ENCODE results near the gene SLC25A14.
"Not testable (repeated sequence)": the region's sequence is repeated elsewhere in the genome, so short reads cannot be mapped to it uniquely, and the experiment has no call there.

Gene SLC25A14

DNA sequence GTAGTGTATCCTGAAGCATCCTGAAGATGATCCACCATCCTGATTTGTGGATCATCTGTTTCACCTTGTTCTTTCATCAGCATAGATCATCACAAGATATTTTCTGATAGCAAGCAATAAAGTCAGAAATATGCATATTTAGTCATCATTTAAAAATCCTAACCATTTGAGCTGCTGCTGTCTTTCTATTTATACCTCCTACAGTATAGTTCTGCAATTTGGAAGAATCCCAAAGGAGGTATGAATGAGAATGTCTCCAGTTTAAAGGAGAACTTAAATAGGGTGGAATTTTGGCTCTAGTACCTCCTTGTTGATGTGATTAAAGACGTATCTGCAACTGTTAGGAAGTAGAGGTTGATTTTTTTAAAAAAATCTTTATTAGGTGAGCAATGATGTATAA, 7.6 kb downstream of the SLC25A14 start:
- Histone ChIP-seq H3K36me3 (ENCODE audit: low read length) (no peaks in the 10 kb centered on the region), H3K27me3 (ENCODE audit: low read length) (no peaks in the 10 kb centered on the region), H3K9ac (ENCODE audit: low read length) (no peak overlapping the region), H3K79me2 (ENCODE audit: insufficient read depth, low read length) (no peaks in the 10 kb centered on the region), H3K4me3 (ENCODE audit: insufficient read depth, low read length, poor library complexity, severe bottlenecking) (no peak overlapping the region), H2AFZ (ENCODE audit: low read depth, low read length, severe bottlenecking) (no peak overlapping the region), H4K20me1 (ENCODE audit: low read depth, low read length) (no peaks in the 10 kb centered on the region), H3K4me2 (ENCODE audit: low read depth, low read length, poor library complexity, severe bottlenecking) (no peak overlapping the region), H3K9me3 (ENCODE audit: insufficient read depth, low read length) (no peaks in the 10 kb centered on the region), H3K27ac (ENCODE audit: low read depth, low read length) (no peak overlapping the region), H3K9me2 (replicated peaks; ENCODE audit: insufficient read depth, low read length) (no peaks in the 10 kb centered on the region), H3F3A (ENCODE audit: insufficient read depth) (no peaks in the 10 kb centered on the region)
- no peak for TF ChIP-seq EZH2phosphoT487 (conservative IDR thresholded peaks at IDR 0.05; ENCODE audit: low read length)
- TF ChIP-seq, protein P1, sequence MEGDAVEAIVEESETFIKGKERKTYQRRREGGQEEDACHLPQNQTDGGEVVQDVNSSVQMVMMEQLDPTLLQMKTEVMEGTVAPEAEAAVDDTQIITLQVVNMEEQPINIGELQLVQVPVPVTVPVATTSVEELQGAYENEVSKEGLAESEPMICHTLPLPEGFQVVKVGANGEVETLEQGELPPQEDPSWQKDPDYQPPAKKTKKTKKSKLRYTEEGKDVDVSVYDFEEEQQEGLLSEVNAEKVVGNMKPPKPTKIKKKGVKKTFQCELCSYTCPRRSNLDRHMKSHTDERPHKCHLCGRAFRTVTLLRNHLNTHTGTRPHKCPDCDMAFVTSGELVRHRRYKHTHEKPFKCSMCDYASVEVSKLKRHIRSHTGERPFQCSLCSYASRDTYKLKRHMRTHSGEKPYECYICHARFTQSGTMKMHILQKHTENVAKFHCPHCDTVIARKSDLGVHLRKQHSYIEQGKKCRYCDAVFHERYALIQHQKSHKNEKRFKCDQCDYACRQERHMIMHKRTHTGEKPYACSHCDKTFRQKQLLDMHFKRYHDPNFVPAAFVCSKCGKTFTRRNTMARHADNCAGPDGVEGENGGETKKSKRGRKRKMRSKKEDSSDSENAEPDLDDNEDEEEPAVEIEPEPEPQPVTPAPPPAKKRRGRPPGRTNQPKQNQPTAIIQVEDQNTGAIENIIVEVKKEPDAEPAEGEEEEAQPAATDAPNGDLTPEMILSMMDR (IDR thresholded peaks at IDR 0.05; ENCODE audit: insufficient read depth, low read length, poor library complexity, severe bottlenecking), result no peak

DNA sequence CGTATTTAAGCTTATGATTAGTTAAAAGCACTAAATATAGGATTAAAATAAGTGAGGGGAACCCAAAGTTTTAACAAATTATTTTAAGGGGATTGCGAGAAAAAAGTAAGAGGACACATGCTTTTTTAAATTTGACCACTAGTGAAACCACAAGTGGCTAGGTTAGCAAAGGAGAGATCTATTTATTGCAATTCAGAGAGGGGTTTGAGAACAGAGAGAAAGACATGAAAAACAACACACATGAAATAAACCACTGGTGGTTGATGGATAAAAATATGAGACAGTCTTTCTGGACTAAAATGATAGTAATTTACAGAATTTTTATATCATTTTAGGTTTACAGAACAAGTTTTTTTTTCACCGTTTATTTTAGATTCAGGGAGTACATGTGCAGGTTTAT, 11.8 kb downstream of the SLC25A14 start:
- TF ChIP-seq, protein P1 (IDR thresholded peaks at IDR 0.05; ENCODE audit: insufficient read depth, low read length, poor library complexity, severe bottlenecking), result no peak
- no peak for TF ChIP-seq EZH2phosphoT487 (conservative IDR thresholded peaks at IDR 0.05; ENCODE audit: low read length)
- no peaks in the 10 kb centered on the region for H3K79me2 ChIP-seq (ENCODE audit: insufficient read depth, low read length)
- no peak overlapping the region for H3K4me3 ChIP-seq (ENCODE audit: insufficient read depth, low read length, poor library complexity, severe bottlenecking)
- no peaks in the 10 kb centered on the region for H3F3A ChIP-seq (ENCODE audit: insufficient read depth)
- H3K27ac ChIP-seq (ENCODE audit: low read depth, low read length), result no peak overlapping the region
- H3K36me3 ChIP-seq (ENCODE audit: low read length), result no peaks in the 10 kb centered on the region
- H3K27me3 ChIP-seq (ENCODE audit: low read length), result no peaks in the 10 kb centered on the region
- no peak overlapping the region for H3K4me2 ChIP-seq (ENCODE audit: low read depth, low read length, poor library complexity, severe bottlenecking)
- H4K20me1 ChIP-seq (ENCODE audit: low read depth, low read length), result no peaks in the 10 kb centered on the region
- H3K9me2 ChIP-seq (replicated peaks; ENCODE audit: insufficient read depth, low read length), result no peaks in the 10 kb centered on the region
- H3K9ac ChIP-seq (ENCODE audit: low read length), result no peak overlapping the region
- no peak overlapping the region for H2AFZ ChIP-seq (ENCODE audit: low read depth, low read length, severe bottlenecking)
- no peaks in the 10 kb centered on the region for H3K9me3 ChIP-seq (ENCODE audit: insufficient read depth, low read length)

DNA sequence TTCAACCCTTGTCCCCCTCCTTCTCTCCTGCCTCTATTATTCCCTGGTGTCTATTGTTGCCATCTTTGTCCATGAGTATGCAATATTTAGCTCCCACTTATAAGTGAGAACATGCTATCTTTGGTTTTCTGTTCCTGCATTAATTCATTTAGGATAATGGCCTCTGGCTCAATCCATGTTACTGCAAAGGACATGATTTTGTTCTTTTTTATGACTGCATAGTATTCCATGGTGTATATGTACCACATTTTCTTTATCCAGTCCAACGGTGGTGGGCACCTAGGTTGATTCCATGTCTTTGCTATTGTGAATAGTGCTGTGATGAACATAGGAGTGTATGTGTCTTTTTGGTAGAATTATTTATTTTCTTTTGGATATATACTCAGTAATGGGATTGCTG, 12.3 kb downstream of the SLC25A14 start:
- not testable (repeated sequence) for H2AFZ ChIP-seq (ENCODE audit: low read depth, low read length, severe bottlenecking); H3K4me3 ChIP-seq (ENCODE audit: insufficient read depth, low read length, poor library complexity, severe bottlenecking)

DNA sequence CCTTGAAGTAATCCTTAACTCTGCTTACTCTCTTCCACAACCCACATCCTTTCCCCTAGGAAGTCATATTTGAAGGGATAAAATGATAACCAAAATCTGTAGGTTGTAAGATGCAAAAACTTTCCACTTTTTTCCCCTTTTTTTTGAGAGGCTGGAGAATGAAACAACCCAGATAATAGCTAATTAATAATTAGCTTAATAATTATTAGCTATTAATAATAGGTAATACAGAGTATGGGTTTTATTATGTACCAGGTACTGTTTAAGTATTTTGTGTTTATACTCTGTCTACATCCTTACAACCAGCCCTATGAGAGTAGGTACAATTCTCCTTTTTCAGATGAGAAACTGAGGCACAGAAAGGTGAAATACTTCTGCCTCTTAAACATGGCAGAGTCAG, 36.4 kb downstream of the SLC25A14 start:
- Histone ChIP-seq H2AFZ (ENCODE audit: low read depth, low read length, severe bottlenecking) (no peak overlapping the region), H3K9me2 (replicated peaks; ENCODE audit: insufficient read depth, low read length) (no peaks in the 10 kb centered on the region), H3K4me2 (ENCODE audit: low read depth, low read length, poor library complexity, severe bottlenecking) (no peak overlapping the region), H3K27ac (ENCODE audit: low read depth, low read length) (no peak overlapping the region), H3K27me3 (ENCODE audit: low read length) (no peaks in the 10 kb centered on the region), H3K79me2 (ENCODE audit: insufficient read depth, low read length) (no peaks in the 10 kb centered on the region), H3K9ac (ENCODE audit: low read length) (no peak overlapping the region), H3K4me3 (ENCODE audit: insufficient read depth, low read length, poor library complexity, severe bottlenecking) (no peak overlapping the region), H3K36me3 (ENCODE audit: low read length) (no peaks in the 10 kb centered on the region), H4K20me1 (ENCODE audit: low read depth, low read length) (no peaks in the 10 kb centered on the region), H3F3A (ENCODE audit: insufficient read depth) (no peaks in the 10 kb centered on the region), H3K9me3 (ENCODE audit: insufficient read depth, low read length) (no peaks in the 10 kb centered on the region)
- TF ChIP-seq EZH2phosphoT487 (conservative IDR thresholded peaks at IDR 0.05; ENCODE audit: low read length), result no peak
- TF ChIP-seq, protein P1 (IDR thresholded peaks at IDR 0.05; ENCODE audit: insufficient read depth, low read length, poor library complexity, severe bottlenecking), result no peak

More for the DNA sequence above, 12.3 kb downstream of the SLC25A14 start:
- not testable (repeated sequence) for H3K27me3 ChIP-seq (ENCODE audit: low read length); H3F3A ChIP-seq (ENCODE audit: insufficient read depth); H4K20me1 ChIP-seq (ENCODE audit: low read depth, low read length); H3K27ac ChIP-seq (ENCODE audit: low read depth, low read length); H3K36me3 ChIP-seq (ENCODE audit: low read length); H3K9me2 ChIP-seq (replicated peaks; ENCODE audit: insufficient read depth, low read length); H3K9ac ChIP-seq (ENCODE audit: low read length); H3K79me2 ChIP-seq (ENCODE audit: insufficient read depth, low read length); H3K9me3 ChIP-seq (ENCODE audit: insufficient read depth, low read length); H3K4me2 ChIP-seq (ENCODE audit: low read depth, low read length, poor library complexity, severe bottlenecking)
